ENCODE results near the gene DRG1. TPM values are rescaled to one million over a fixed set of nuclear protein-coding genes. Genes with fewer than 3 reads are reported as not detected.
"Not testable (repeated sequence)": the region's sequence is repeated elsewhere in the genome, so short reads cannot be mapped to it uniquely, and the experiment has no call there.

DRG1 gene
- total and polyA plus RNA-seq, 2 of the 4 experiments (the other 2 are of a cell fraction): 54.8 to 141 TPM

DNA sequence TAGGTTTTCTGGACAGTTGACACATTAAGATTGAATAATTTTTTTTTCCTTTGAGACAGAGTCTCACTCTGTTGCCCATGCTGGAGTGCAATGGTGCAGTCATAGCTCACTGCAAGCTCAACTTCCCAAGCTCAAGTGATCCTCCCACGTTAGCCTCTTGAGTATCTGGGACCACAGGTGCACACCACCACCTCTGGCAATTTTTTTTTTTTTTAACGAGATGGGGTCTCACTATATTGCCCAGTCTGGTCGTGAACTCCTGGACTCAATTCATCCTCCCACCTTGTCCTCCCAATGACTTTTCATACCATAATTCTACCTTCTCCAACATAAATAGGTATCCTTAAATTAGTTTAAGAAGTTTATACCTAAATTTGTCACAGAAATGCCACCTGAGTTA lies 81.7 kb downstream of the DRG1 start:
- Histone ChIP-seq H3K23ac (ENCODE audit: low read depth, low read length) (no peak overlapping the region), H2BK120ac (ENCODE audit: low read depth, low read length) (no peak overlapping the region), H3K4me2 (ENCODE audit: low read depth, low read length) (no peak overlapping the region), H3K27ac (ENCODE audit: insufficient read depth, low read length) (no peak overlapping the region), H3K79me1 (ENCODE audit: low read depth in 1 of 2, low read length in 2 of 2) (peaks cover 31 to 74% of the 10 kb centered on the region in 2 experiments), H4K91ac (ENCODE audit: insufficient read depth, low read depth, low read length) (no peak overlapping the region), H4K5ac (ENCODE audit: low read depth, low read length) (no peak overlapping the region), H2AK9ac (replicated peaks; ENCODE audit: low read depth, low read length, poor library complexity) (no peak overlapping the region), H3K9me1 (ENCODE audit: insufficient read depth, low read length) (no peaks in the 10 kb centered on the region), H2AK5ac (ENCODE audit: low read depth, low read length) (no peak overlapping the region), H3K9ac (ENCODE audit: low read depth, low read length) (no peak overlapping the region), H3K27me3 (ENCODE audit: control insufficient read depth, insufficient read depth, low read length) (no peaks in the 10 kb centered on the region), H3K56ac (ENCODE audit: extremely low read depth, insufficient read depth, low read length) (no peak overlapping the region), H3K36me3 (ENCODE audit: control insufficient read depth, insufficient read depth, low read length) (peaks cover 45% of the 10 kb centered on the region), H2BK15ac (ENCODE audit: low read depth, low read length) (no peak overlapping the region), H2BK5ac (ENCODE audit: low read depth, low read length, poor library complexity, severe bottlenecking) (no peak overlapping the region), H4K8ac (ENCODE audit: low read depth in 2 of 2, low read length in 2 of 2) (no peak overlapping the region), H3K4ac (ENCODE audit: low read depth, low read length) (no peak overlapping the region), H3K4me1 (ENCODE audit: control insufficient read depth, insufficient read depth, low read length) (no peaks in the 10 kb centered on the region), H3K9me3 (ENCODE audit: control insufficient read depth, insufficient read depth, low read length) (no peaks in the 10 kb centered on the region), H4K20me1 (ENCODE audit: insufficient read depth, low read length) (peaks cover 20% of the 10 kb centered on the region), H3K14ac (replicated peaks; ENCODE audit: low read depth, low read length) (no peak overlapping the region), H2BK20ac (ENCODE audit: low read depth, low read length) (no peak overlapping the region), H3K18ac (ENCODE audit: low read depth, low read length) (no peak overlapping the region), H3K4me3 (ENCODE audit: insufficient read depth, low read depth, low read length) (no peak overlapping the region), H2AFZ (replicated peaks; ENCODE audit: low read length, poor library complexity) (no peak overlapping the region)
- ATAC-seq (ENCODE audit: low read depth) (no peak), DNase-seq (no peak)
- intact Hi-C loops (cut with micrococcal nuclease): no loop called here
- dilution Hi-C loops (cut with HindIII; ENCODE audit: low sequenced_read_pairs, unreplicated experiment): no loop called here
- no TSS peak for BruUV-seq (replicated peaks)
- no peak for TF ChIP-seq SMC3 (IDR thresholded peaks at IDR 0.05; ENCODE audit: low read depth, low read length)
- TF ChIP-seq, protein P1, sequence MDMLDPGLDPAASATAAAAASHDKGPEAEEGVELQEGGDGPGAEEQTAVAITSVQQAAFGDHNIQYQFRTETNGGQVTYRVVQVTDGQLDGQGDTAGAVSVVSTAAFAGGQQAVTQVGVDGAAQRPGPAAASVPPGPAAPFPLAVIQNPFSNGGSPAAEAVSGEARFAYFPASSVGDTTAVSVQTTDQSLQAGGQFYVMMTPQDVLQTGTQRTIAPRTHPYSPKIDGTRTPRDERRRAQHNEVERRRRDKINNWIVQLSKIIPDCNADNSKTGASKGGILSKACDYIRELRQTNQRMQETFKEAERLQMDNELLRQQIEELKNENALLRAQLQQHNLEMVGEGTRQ (IDR thresholded peaks at IDR 0.05; ENCODE audit: low read depth, low read length): no peak
- in situ Hi-C loops (cut with MboI; ENCODE audit: low sequenced_read_pairs): no loop called here
- no CpG with 5 or more reads among the region's 3 CpGs for WGBS, 2 experiments (ENCODE audit: extremely low coverage in 2 of 2, insufficient read length in 1 of 2)
- POLR2A ChIA-PET (ENCODE audit: unreplicated experiment): no interaction called here
- CTCF ChIA-PET: no interaction called here

DNA sequence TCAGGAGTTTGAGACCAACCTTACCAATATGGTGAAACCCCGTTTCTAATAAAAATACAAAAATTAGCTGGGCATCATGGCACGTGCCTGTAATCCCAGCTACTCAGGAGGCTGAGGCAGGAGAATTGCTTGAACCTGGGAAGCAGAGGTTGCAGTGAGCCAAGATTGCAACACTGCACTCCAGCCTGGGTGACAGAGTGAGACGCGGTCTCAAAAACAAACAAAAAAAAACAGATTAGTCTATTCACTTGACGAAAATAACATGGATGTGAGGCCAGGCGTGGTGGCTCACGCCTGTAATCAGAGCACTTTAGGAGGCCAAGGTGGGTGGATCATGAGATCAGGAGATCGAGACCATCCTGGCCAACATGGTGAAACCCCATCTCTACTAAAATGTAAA lies 83.1 kb downstream of the DRG1 start:
- H2BK20ac ChIP-seq (ENCODE audit: low read depth, low read length); H3K4ac ChIP-seq (ENCODE audit: low read depth, low read length); POLR2A ChIA-PET (ENCODE audit: unreplicated experiment); H2AK9ac ChIP-seq (replicated peaks; ENCODE audit: low read depth, low read length, poor library complexity); H3K14ac ChIP-seq (replicated peaks; ENCODE audit: low read depth, low read length); H2BK5ac ChIP-seq (ENCODE audit: low read depth, low read length, poor library complexity, severe bottlenecking); H2BK15ac ChIP-seq (ENCODE audit: low read depth, low read length); H3K4me3 ChIP-seq (ENCODE audit: insufficient read depth, low read depth, low read length); CTCF ChIA-PET; H3K23ac ChIP-seq (ENCODE audit: low read depth, low read length); H2AK5ac ChIP-seq (ENCODE audit: low read depth, low read length); H3K9ac ChIP-seq (ENCODE audit: low read depth, low read length); H3K4me2 ChIP-seq (ENCODE audit: low read depth, low read length); H2AFZ ChIP-seq (replicated peaks; ENCODE audit: low read length, poor library complexity); H3K4me1 ChIP-seq (ENCODE audit: control insufficient read depth, insufficient read depth, low read length); ATAC-seq (ENCODE audit: low read depth); BruUV-seq (replicated peaks); H3K27me3 ChIP-seq (ENCODE audit: control insufficient read depth, insufficient read depth, low read length); H4K8ac ChIP-seq (ENCODE audit: low read depth in 2 of 2, low read length in 2 of 2); H3K18ac ChIP-seq (ENCODE audit: low read depth, low read length); H3K9me3 ChIP-seq (ENCODE audit: control insufficient read depth, insufficient read depth, low read length); H2BK120ac ChIP-seq (ENCODE audit: low read depth, low read length); H3K9me1 ChIP-seq (ENCODE audit: insufficient read depth, low read length); H4K5ac ChIP-seq (ENCODE audit: low read depth, low read length); H3K56ac ChIP-seq (ENCODE audit: extremely low read depth, insufficient read depth, low read length); dilution Hi-C loops (cut with HindIII; ENCODE audit: low sequenced_read_pairs, unreplicated experiment); in situ Hi-C loops (cut with MboI; ENCODE audit: low sequenced_read_pairs); intact Hi-C loops (cut with micrococcal nuclease); DNase-seq; H4K91ac ChIP-seq (ENCODE audit: insufficient read depth, low read depth, low read length); H3K27ac ChIP-seq (ENCODE audit: insufficient read depth, low read length): not testable (repeated sequence)
- H3K79me1 ChIP-seq (ENCODE audit: low read depth in 1 of 2, low read length in 2 of 2): peaks cover 31 to 71% of the 10 kb centered on the region in 2 experiments
- peaks cover 44% of the 10 kb centered on the region for H3K36me3 ChIP-seq (ENCODE audit: control insufficient read depth, insufficient read depth, low read length)
- WGBS, 2 experiments (ENCODE audit: extremely low coverage in 2 of 2, insufficient read length in 1 of 2): no CpG with 5 or more reads among the region's 8 CpGs
- peaks cover 20% of the 10 kb centered on the region for H4K20me1 ChIP-seq (ENCODE audit: insufficient read depth, low read length)
